ENCODE measurements around the gene ARPC3.

Gene ARPC3

GRCh38 chr12:110403146-110403975, 46.8 kb downstream of the ARPC3 start, which contains the start of gene ANAPC7:
ANAPC7 (minus strand) TSS chr12:110403708; CDS start chr12:110403627, 81 bp downstream.
- H3K27ac ChIP-seq = peak within 1 kb of the TSS; percentile 98
- peak; percentile 20 for TF ChIP-seq CTCF (IDR thresholded peaks at IDR 0.05; ENCODE audit: low read depth, low read length, missing control alignments)
- H3K27me3 ChIP-seq (replicated peaks) = no peaks in the 10 kb centered on the region
- in situ Hi-C loops (cut with HindIII; ENCODE audit: low pct_ligation_motif_present, low sequenced_read_pairs) = no loop called here
- peak; percentile 90 for DNase-seq
- peak within 1 kb of the TSS; percentile 91 for H3K4me3 ChIP-seq (ENCODE audit: low read depth, low read length)
- peaks cover 7% of the 10 kb centered on the region for H3K36me3 ChIP-seq (replicated peaks)

Data from brain microvascular endothelial cell (primary cell).